AG04450 (cell line): Measurements from ENCODE around the gene FREM2. TPM values are rescaled to one million over a fixed set of nuclear protein-coding genes. Genes with fewer than 3 reads are reported as not detected.

ENCODE experiments used
- CTCF ChIA-PET: fragments of 300-600, 350-600 bp; formaldehyde crosslinking; extraction: SDS; loops from one replicate; lab custom pipeline; 2022; ENCODE audit warnings: antibody characterized with exemption, inconsistent platforms; lab: Charles Lee
- POLR2A ChIA-PET: fragments of 350-600 bp; formaldehyde crosslinking; extraction: SDS; loops from one replicate; lab custom pipeline; 2021; ENCODE audit warnings: antibody characterized with exemption, inconsistent platforms; lab: Yijun Ruan, JAX
- DNase-seq: peaks from one replicate; pipeline ENCODE4 v3.0.0-alpha.2; 2011; ENCODE audit warnings: low read depth, low spot score
- H3K27ac ChIP-seq: one replicate; pipeline ENCODE4 v1.5.1; 2012; ENCODE audit warnings: low read depth, low read length, control low read depth
- H3K27me3 ChIP-seq: one replicate; pipeline ENCODE4 v1.6.0; 2012; ENCODE audit warnings: low read length; ENCODE audit not compliant: control insufficient read depth, insufficient read depth
- H3K4me3 ChIP-seq: 2 replicates; pipeline ENCODE4 v1.5.1; 2011; ENCODE audit warnings: mild to moderate bottlenecking, low read depth, low read length, control low read depth
- H3K9me3 ChIP-seq: 2 replicates; pipeline ENCODE4 v1.5.1; 2012; ENCODE audit warnings: low read length; ENCODE audit not compliant: control insufficient read depth, insufficient read depth
- polyA plus RNA-seq: library from polyadenylated mRNA; depleted of rRNA; stranded (reverse); fragments of >200 nt; gene quantifications from 2 replicates; pipeline ENCODE4 v1.2.3, GENCODE V29; 2011
- TF ChIP-seq, protein P1 (sequence below): IDR thresholded peaks from 2 replicates; pipeline ENCODE4 v1.5.1; 2011; ENCODE audit warnings: low read depth, low read length, control low read depth, inconsistent platforms

Gene FREM2
- polyA plus RNA-seq, 1 experiment, result not detected

- ChIA-PET CTCF (no interaction called here), POLR2A (no interaction called here)
- DNase-seq, result no peak
- no peaks in the 10 kb centered on the region for H3K27me3 ChIP-seq
- TF ChIP-seq, protein P1, sequence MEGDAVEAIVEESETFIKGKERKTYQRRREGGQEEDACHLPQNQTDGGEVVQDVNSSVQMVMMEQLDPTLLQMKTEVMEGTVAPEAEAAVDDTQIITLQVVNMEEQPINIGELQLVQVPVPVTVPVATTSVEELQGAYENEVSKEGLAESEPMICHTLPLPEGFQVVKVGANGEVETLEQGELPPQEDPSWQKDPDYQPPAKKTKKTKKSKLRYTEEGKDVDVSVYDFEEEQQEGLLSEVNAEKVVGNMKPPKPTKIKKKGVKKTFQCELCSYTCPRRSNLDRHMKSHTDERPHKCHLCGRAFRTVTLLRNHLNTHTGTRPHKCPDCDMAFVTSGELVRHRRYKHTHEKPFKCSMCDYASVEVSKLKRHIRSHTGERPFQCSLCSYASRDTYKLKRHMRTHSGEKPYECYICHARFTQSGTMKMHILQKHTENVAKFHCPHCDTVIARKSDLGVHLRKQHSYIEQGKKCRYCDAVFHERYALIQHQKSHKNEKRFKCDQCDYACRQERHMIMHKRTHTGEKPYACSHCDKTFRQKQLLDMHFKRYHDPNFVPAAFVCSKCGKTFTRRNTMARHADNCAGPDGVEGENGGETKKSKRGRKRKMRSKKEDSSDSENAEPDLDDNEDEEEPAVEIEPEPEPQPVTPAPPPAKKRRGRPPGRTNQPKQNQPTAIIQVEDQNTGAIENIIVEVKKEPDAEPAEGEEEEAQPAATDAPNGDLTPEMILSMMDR, result no peak
- H3K9me3 ChIP-seq, result no peaks in the 10 kb centered on the region
- no peak overlapping the region for H3K27ac ChIP-seq
- H3K4me3 ChIP-seq, result no peak overlapping the region
Observed at GRCh38 chr13:38895075-38895474, 208.2 kb downstream of the FREM2 start.

DNA sequence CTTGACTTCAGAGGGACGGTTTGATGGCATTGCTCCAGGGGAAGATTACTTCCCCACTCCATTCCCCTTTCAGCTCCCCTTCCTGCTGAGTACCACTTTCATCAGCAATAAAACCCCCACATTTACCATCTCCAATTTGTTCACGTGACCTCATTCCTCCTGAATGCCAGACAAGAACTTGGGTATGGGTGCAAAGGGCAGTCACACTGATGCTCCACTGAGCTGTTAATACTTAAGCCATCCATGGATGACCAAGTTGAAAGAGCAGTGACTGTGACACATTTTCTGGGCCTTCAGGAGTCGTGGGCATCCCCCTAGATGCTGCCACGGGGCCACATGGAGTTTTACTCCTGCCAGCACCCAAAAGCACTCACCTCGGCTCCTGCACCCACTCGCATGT is 210.6 kb downstream of the FREM2 start:
- POLR2A ChIA-PET, result no interaction called here
- H3K27ac ChIP-seq, result no peak overlapping the region
- CTCF ChIA-PET, result interaction anchor here (1.4 kb wide), 1 partner anchor 18 kb away, joined by 3 read pairs; no protein-coding TSS in a partner anchor
- H3K27me3 ChIP-seq, result no peaks in the 10 kb centered on the region
- no peak for DNase-seq
- no peak overlapping the region for H3K4me3 ChIP-seq
- H3K9me3 ChIP-seq, result no peaks in the 10 kb centered on the region
- TF ChIP-seq, protein P1, result no peak

DNA sequence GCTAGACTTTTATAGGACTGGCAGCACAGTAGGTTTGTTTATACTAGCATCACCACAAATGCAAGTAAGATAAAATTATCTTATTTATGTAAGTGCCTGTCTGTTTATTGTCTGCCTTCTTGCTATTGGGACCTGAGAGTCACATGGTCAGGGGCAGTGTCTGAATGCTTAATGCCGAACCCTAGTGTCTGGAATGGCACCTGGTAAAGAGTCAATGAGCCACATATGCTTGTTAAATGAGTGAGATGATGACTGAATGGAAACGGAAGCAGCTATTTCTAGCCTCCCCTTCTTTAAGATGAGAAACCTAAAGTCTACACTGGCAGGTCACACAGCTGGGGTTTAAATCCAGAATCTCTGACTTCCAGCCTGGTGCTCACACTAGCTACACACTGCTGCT is 211.6 kb downstream of the FREM2 start:
- H3K9me3 ChIP-seq, result no peaks in the 10 kb centered on the region
- CTCF ChIA-PET, result interaction anchor here (1.0 kb wide), 1 partner anchor 27 kb away, joined by 3 read pairs; no protein-coding TSS in a partner anchor
- TF ChIP-seq, protein P1, result no peak
- no peak for DNase-seq
- no peaks in the 10 kb centered on the region for H3K27me3 ChIP-seq
- POLR2A ChIA-PET, result no interaction called here
- no peak overlapping the region for H3K4me3 ChIP-seq
- H3K27ac ChIP-seq, result no peak overlapping the region

- no peak overlapping the region for H3K27ac ChIP-seq
- H3K9me3 ChIP-seq, result no peaks in the 10 kb centered on the region
- H3K27me3 ChIP-seq, result no peaks in the 10 kb centered on the region
- CTCF ChIA-PET, result interaction anchor here (1.0 to 1.3 kb wide), 2 partner anchors 26 to 116 kb away, joined by 3 to 4 read pairs; no protein-coding TSS in a partner anchor
- DNase-seq, result no peak
- POLR2A ChIA-PET, result no interaction called here
- H3K4me3 ChIP-seq, result no peak overlapping the region
- TF ChIP-seq, protein P1, result no peak
Observed at GRCh38 chr13:38899571-38899970, 212.7 kb downstream of the FREM2 start.

DNA sequence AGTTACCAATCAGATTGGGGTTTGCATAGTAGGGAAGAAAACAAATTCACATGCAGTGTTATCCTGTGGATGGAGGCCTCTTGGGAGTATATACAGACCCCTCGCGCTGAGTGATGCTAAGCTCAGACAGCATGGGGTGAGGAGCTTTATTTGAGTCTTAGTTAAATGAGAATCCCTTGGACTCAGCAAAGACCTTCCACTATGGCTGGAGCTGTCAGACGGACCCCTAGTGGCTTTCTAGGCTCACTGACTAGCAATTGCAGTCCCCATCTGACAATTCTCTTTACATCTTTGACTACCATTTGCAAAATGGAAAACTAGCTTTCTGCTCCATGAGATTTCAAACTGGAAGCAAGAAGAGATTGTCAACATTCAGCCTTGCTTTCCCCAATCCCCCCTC is 213.3 kb downstream of the FREM2 start:
- Histone ChIP-seq H3K27ac (no peak overlapping the region), H3K4me3 (no peak overlapping the region), H3K9me3 (no peaks in the 10 kb centered on the region), H3K27me3 (no peaks in the 10 kb centered on the region)
- DNase-seq, result no peak
- ChIA-PET POLR2A (interaction anchor here (0.7 kb wide), 1 partner anchor 12 kb away, joined by 3 read pairs; no protein-coding TSS in a partner anchor), CTCF (interaction anchor here (1.3 kb wide), 1 partner anchor 116 kb away, joined by 4 read pairs; no protein-coding TSS in a partner anchor)
- TF ChIP-seq, protein P1, result peak; percentile 15; the same call in 1 of the 2 replicates
